ENCODE results near the gene ALPI.
"Not testable (repeated sequence)": the region's sequence is repeated elsewhere in the genome, so short reads cannot be mapped to it uniquely, and the experiment has no call there.

The ALPI gene

GRCh38 chr2:232443669-232444408, 12.1 kb upstream of the ALPI start:
- DNase-seq: not testable (repeated sequence)

- DNase-seq: no peak
Observed at GRCh38 chr2:232444409-232445148, 11.4 kb upstream of the ALPI start.

GRCh38 chr2:232445149-232445885, 10.6 kb upstream of the ALPI start:
- DNase-seq: not testable (repeated sequence)

GRCh38 chr2:232446266-232446777, 9.6 kb upstream of the ALPI start:
- DNase-seq: not testable (repeated sequence)

- no peak for DNase-seq
Observed at GRCh38 chr2:232447091-232447620, 8.8 kb upstream of the ALPI start.

- no peak for DNase-seq
Observed at GRCh38 chr2:232447638-232448303, 8.2 kb upstream of the ALPI start.

GRCh38 chr2:232448304-232448690, 7.7 kb upstream of the ALPI start:
- no peak for DNase-seq

GRCh38 chr2:232449964-232450363, 6.0 kb upstream of the ALPI start:
- DNase-seq: no peak

GRCh38 chr2:232451645-232452044, 4.3 kb upstream of the ALPI start:
- DNase-seq: not testable (repeated sequence)

- DNase-seq: no peak
Observed at GRCh38 chr2:232454630-232455029, 1.3 kb upstream of the ALPI start.

- no peak for DNase-seq
Observed at GRCh38 chr2:232456296-232457120, 555 bp downstream of the ALPI start.

- DNase-seq: no peak
Observed at GRCh38 chr2:232457121-232458011, 1.4 kb downstream of the ALPI start.

- no peak for DNase-seq
Observed at GRCh38 chr2:232458051-232458660, 2.2 kb downstream of the ALPI start.

GRCh38 chr2:232458661-232459418, 2.9 kb downstream of the ALPI start:
- no peak for DNase-seq

GRCh38 chr2:232459419-232460035, 3.6 kb downstream of the ALPI start:
- DNase-seq: no peak

GRCh38 chr2:232460171-232460570, 4.2 kb downstream of the ALPI start:
- no peak for DNase-seq

- no peak for DNase-seq
Observed at GRCh38 chr2:232463701-232464543, 8.0 kb downstream of the ALPI start.

GRCh38 chr2:232464544-232464885, 8.6 kb downstream of the ALPI start:
- no peak for DNase-seq

All from kidney glomerular epithelial cell (primary cell).